Lower lobe of right lung (tissue), 2 donors: ENCODE data around the gene TFAP2E. TPM values are rescaled to one million over a fixed set of nuclear protein-coding genes. Genes with fewer than 3 reads are reported as not detected.

Experiments used
- ATAC-seq, 2 donors: fragments of 200-7000 bp; cut with Tn5 transposase; one replicate each; pipeline ENCODE4 v1.9.1; 2020 to 2022; ENCODE audit warnings: mild to moderate bottlenecking in 2 of 2, moderate library complexity in 2 of 2
- DNase-seq: peaks from one replicate; pipeline ENCODE4 v3.0.0-alpha.2; 2020
- H3K27ac ChIP-seq: fragments of 200-600 bp; one replicate; pipeline ENCODE4 v1.8.0; 2022
- H3K27me3 ChIP-seq: fragments of 200-600 bp; one replicate; pipeline ENCODE4 v1.8.0; 2022; ENCODE audit warnings: low read depth
- H3K36me3 ChIP-seq: fragments of 200-600 bp; one replicate; pipeline ENCODE4 v1.8.0; 2022; ENCODE audit warnings: mild to moderate bottlenecking
- H3K4me1 ChIP-seq: fragments of 200-600 bp; one replicate; pipeline ENCODE4 v1.8.0; 2022
- H3K4me3 ChIP-seq: fragments of 200-600 bp; one replicate; pipeline ENCODE4 v1.8.0; 2022; ENCODE audit warnings: mild to moderate bottlenecking
- H3K9me3 ChIP-seq: fragments of 200-600 bp; one replicate; pipeline ENCODE4 v1.8.0; 2022
- intact Hi-C: fragments of 100-400 bp; cut with DNase I; formaldehyde crosslinking; loops from one replicate; pipeline ENCODE4 v1.11.0; 2022
- total RNA-seq: library from RNA; stranded (reverse); fragmentation: NEBNext Ultra II Directional; extraction: Animal tissue kit (Norgen Biotek cat#: 25700); gene quantifications from one replicate; pipeline ENCODE4 v1.2.1, GENCODE V29; 2021
- TF ChIP-seq, protein P1 (sequence below): fragments of 200-600 bp; IDR thresholded peaks from one replicate; pipeline ENCODE4 v1.8.0; 2022; ENCODE audit warnings: antibody characterized with exemption, mild to moderate bottlenecking
- donor health status: DM: no; HTN: yes; CAD: no; lungs with severe emphysema.

Gene TFAP2E
- total RNA-seq, 1 donor from 2014 or later: 2.2 TPM

DNA sequence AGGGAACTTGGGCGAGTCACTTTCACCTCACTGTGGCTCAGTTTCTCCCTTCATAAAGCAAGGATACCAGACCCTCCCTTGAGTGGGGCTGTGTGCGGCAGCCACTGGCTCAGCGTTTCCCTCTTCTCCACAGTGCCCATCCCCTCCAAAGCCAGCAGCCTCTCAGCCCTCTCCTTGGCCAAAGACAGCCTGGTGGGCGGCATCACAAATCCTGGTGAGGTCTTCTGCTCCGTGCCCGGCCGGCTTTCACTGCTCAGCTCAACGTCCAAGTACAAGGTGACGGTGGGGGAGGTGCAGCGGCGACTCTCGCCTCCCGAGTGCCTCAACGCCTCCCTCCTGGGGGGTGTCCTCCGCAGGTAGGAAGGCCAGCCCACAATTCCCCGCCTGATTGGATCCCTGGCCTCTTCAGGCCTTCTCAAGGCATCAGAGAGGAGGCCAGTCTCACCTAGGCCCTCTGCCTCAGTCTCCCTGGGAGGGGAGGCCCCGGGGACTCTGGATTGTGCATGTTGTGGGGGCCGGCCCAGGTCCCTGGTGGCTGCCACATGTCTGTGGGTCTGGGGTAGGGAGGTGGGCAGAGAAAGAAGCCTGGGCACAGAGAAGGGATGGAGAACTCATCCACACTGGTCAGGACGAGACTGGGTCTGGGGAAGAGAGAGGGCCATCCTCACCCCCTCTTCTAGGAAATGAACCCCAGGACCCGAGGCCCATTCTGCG lies 15.2 kb downstream of the TFAP2E start:
- H3K36me3 ChIP-seq: peaks cover 13% of the 10 kb centered on the region
- intact Hi-C loops: no loop called here
- H3K4me3 ChIP-seq: no peak overlapping the region
- no peak overlapping the region for H3K27ac ChIP-seq
- no peaks in the 10 kb centered on the region for H3K27me3 ChIP-seq
- DNase-seq (no peak), ATAC-seq (no peak)
- TF ChIP-seq, protein P1, sequence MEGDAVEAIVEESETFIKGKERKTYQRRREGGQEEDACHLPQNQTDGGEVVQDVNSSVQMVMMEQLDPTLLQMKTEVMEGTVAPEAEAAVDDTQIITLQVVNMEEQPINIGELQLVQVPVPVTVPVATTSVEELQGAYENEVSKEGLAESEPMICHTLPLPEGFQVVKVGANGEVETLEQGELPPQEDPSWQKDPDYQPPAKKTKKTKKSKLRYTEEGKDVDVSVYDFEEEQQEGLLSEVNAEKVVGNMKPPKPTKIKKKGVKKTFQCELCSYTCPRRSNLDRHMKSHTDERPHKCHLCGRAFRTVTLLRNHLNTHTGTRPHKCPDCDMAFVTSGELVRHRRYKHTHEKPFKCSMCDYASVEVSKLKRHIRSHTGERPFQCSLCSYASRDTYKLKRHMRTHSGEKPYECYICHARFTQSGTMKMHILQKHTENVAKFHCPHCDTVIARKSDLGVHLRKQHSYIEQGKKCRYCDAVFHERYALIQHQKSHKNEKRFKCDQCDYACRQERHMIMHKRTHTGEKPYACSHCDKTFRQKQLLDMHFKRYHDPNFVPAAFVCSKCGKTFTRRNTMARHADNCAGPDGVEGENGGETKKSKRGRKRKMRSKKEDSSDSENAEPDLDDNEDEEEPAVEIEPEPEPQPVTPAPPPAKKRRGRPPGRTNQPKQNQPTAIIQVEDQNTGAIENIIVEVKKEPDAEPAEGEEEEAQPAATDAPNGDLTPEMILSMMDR: no peak
- no peaks in the 10 kb centered on the region for H3K9me3 ChIP-seq
- no peaks in the 10 kb centered on the region for H3K4me1 ChIP-seq

DNA sequence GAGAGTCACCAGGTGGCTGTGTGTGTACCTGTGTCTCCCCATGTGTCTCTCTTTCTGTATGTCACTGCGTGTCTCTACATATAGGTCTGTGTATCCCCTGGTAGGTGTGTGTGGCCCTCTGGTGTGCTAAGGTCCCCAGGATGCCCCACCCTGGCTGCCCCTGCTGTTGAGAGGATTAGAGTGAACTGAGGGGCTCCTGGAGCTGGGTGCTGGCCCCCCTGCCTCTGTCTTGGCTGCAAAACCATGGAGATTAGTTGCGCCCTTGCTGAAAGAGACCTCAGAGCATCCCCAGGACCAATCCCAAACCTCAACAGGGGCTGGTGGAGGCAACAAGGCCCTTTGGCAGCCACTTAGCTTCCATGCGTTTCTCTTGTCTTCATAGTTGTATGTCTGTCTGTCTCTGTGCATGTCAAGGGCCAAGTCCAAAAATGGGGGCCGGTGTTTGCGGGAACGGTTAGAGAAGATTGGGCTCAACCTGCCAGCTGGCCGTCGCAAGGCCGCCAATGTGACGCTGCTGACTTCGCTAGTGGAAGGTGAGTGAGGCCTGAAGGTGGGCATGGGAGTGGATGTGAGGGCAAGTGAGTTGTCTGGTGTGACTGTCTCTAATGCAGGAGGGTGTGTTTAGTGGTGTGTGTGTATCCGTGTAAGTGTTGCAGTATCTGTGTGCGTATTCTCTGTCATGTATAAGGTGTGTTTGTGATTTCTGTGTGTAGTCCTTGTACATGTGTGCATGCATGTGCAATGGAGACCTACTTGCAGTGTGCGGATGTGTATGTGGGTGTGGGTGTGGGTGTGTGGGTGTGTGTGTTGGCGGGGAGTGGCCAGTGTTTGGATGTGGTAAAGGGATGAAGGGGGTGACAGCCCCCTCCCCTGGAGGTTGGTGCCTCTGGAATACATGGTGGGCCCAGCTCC lies 16.7 kb downstream of the TFAP2E start:
- Histone ChIP-seq H3K27me3 (no peaks in the 10 kb centered on the region), H3K4me3 (no peak overlapping the region), H3K36me3 (peaks cover 13% of the 10 kb centered on the region), H3K9me3 (no peaks in the 10 kb centered on the region), H3K27ac (no peak overlapping the region), H3K4me1 (no peaks in the 10 kb centered on the region)
- intact Hi-C loops: no loop called here
- no peak for ATAC-seq
- TF ChIP-seq, protein P1: no peak
- no peak for DNase-seq

DNA sequence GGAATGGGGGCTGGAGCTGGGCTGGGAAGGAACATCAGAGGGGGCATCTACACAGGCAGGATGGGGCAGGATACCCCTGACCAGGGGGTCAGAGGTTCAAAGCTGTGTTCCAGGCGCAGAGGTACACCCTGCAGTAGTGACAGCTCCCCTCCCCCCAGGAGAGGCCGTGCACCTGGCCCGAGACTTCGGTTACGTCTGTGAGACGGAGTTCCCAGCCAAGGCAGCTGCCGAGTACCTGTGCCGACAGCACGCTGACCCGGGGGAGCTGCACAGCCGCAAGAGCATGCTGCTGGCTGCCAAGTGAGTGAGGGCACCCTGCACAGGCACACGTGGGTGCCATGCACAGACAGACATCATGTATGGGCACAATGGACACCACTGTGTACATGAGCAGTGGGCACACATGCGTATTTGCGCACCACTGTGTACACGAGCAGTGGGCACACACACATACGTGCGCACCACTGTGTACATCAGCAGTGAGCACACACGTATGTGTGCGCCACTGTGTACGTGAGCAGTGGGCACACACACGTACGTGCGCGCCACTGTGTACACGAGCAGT lies 17.4 kb downstream of the TFAP2E start:
- DNase-seq: no peak
- no peaks in the 10 kb centered on the region for H3K9me3 ChIP-seq
- intact Hi-C loops: no loop called here

DNA sequence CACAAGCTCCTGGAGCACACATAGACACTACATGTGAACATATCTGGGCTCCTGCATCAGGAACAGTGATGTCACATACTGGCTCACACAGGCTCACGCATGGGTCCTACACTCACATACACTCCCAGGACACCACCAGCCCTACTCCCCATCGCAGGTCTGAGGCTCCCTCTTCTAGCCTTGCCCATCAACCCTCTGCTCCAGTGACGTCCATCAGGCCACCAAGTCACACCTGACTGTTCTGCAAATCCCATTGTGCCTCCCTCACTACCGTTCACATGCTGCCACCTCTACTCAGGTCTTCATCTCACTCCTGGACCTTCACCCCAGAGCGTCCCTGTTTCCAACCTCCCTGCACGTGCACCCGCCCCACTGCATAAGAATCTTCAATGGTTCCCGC lies 18.1 kb downstream of the TFAP2E start:
- H3K27me3 ChIP-seq: no peaks in the 10 kb centered on the region

More for the DNA sequence above, 17.4 kb downstream of the TFAP2E start:
- Histone ChIP-seq H3K4me3 (no peak overlapping the region), H3K36me3 (peaks cover 13% of the 10 kb centered on the region), H3K27me3 (no peaks in the 10 kb centered on the region), H3K4me1 (no peaks in the 10 kb centered on the region), H3K27ac (no peak overlapping the region)
- TF ChIP-seq, protein P1: no peak
- no peak for ATAC-seq

More for the DNA sequence above, 18.1 kb downstream of the TFAP2E start:
- Histone ChIP-seq H3K9me3 (no peaks in the 10 kb centered on the region), H3K36me3 (peaks cover 13% of the 10 kb centered on the region), H3K27ac (no peak overlapping the region), H3K4me1 (no peaks in the 10 kb centered on the region), H3K4me3 (no peak overlapping the region)
- TF ChIP-seq, protein P1: no peak
- DNase-seq (no peak), ATAC-seq (no peak)
- intact Hi-C loops: no loop called here
